GM18499 (cell line): ENCODE data around the gene MINK1.
"Not testable (repeated sequence)": the region's sequence is repeated elsewhere in the genome, so short reads cannot be mapped to it uniquely, and the experiment has no call there.

Experiments
- ATAC-seq: cut with Tn5 transposase; IDR thresholded peaks from one replicate; pipeline ENCODE4 v1.9.1; 2021; ENCODE audit warnings: moderate number of reproducible peaks; ENCODE audit not compliant: insufficient read depth, unreplicated experiment

MINK1 gene

GRCh38 chr17:4896332-4897197 is 63.4 kb downstream of the MINK1 start:
- ATAC-seq = no peak

- no peak for ATAC-seq
Observed at GRCh38 chr17:4897198-4897687, 64.1 kb downstream of the MINK1 start.

- ATAC-seq = no peak
Observed at GRCh38 chr17:4897785-4898184, 64.6 kb downstream of the MINK1 start.

DNA sequence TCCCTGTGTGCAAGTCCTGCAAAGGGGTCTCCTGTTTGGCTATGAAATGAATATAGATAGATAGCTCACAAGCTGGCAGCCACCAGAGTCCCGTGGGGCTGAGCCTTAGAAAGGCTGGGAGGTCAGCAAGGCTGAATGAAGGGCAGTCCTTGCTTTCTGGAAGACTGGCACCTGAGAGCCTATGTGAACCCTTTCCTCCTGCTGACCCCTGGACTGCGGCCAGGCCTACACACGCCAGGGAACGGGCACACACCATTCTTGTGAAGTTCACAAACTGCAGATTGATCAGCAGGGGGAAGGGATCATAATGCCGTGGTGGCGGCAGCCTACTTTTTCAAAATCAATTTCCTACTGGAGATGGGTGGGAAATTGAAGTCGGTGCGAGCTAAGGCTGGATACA is 65.2 kb downstream of the MINK1 start:
- no peak for ATAC-seq

DNA sequence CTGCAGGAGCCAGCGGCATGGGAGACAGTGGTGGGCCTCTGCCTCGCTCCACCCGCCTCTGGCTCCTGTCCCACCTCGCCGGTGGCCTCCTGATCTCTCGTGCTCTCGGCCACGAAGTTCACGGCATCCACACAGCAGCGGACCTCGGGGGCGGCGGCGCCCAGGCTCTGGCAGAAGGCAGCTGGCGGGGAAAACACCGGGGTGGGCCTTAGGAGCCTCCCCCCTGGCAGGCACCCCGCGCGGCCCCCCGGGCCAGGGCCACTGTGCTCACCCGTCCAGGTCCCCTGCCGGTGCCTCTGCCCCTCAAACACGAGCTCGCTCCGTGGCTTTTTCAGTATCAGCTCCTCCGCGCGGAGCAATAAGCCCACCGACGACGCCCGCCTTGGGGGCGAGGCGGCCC is 65.8 kb downstream of the MINK1 start:
- ATAC-seq = no peak

DNA sequence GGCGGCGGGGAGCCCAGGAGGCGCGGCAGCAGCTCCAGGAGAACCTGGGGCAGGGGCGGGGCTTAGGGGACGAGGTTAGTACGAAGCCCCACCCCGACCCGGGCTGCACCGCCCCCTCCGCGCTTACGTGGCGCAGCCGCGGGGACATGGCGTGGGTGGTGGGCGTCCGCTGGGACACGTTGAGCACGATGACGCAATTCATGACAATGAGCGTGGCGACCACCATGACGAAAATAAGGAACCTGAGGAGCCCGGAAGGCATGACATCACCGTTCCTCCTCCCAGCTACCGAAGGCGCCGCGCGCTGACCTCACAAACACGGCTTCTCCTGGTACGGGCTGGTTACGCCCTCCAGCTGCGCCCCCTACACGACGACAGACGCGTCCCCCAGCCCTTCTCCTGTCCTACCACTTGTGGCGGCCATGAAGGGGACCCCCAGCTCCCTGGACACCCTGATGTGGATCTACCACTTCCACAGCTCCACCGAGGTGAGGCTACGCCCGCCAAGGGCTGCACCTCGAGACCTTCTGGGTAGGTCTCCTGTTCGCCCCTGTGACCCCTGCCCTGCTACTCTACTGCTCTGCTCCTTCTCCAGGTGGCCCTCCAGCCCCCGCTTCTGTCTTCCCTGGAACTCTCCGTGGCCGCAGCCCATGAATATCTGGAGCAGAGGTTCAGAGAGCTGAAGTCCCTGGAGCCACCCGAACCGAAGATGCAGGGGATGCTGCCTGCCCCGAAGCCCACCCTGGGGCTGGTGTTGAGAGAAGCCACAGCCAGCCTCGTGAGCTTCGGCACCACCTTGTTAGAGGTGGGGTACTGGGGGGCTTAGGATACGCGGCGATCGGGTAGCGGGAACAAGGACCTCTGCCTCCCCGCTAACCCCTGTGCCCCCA is 66.4 kb downstream of the MINK1 start, which contains the start of gene C17orf107:
Gene C17orf107, plus strand, starts transcription at position 196 of the 890 bp plus-strand sequence. Its CDS starts 227 bp downstream, at position 423.
- no peak for ATAC-seq

- no peak for ATAC-seq
Observed at GRCh38 chr17:4900231-4901107, 67.3 kb downstream of the MINK1 start.

- ATAC-seq = no peak
Observed at GRCh38 chr17:4901108-4901647, 68.0 kb downstream of the MINK1 start.

GRCh38 chr17:4901648-4902344 is 68.7 kb downstream of the MINK1 start:
- ATAC-seq = no peak

DNA sequence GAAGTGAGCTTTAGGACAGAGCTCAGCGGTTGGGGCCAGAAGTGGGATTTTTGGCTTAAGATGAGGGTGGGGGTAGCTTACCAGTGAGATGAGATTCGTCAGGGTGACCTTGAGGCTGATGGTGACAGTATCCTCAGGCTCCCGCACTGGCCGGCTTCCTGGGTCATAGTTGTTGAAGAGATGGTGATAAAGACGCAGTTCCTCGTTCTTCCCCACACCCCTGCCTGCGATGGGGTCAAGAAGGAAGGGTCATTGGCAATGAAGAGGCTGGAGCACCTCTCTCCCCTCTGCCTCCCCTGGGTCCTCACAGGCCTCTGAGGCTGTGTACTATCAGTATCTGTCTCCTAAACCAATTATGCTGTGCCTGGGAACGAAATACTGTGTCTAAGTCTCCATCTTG is 69.4 kb downstream of the MINK1 start:
- no peak for ATAC-seq

GRCh38 chr17:4903051-4903818 is 70.1 kb downstream of the MINK1 start, which contains the start of gene CHRNE:
Gene CHRNE (minus strand): TSS chr17:4903098. CDS start chr17:4903063, 35 bp downstream.
- ATAC-seq = no peak

DNA sequence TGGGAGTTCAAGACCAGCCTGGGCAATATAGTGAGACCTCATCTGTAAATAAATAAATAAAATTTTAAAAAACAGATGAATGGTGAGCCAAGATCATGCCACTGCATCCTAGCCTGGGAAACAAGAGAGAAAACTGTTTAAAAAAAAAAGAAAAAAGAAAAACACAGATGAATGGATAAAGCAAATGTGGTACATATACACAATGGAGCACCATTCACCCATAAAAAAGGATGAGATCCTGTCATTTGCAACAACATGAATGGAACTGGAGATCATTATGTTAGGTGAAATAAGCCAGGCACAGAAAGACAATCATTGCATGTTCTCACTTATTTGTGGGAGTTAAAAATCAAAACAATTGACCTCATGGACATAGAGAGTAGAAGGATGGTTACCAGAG is 73.5 kb downstream of the MINK1 start:
- ATAC-seq = not testable (repeated sequence)

- ATAC-seq = no peak
Observed at GRCh38 chr17:4908301-4908700, 75.2 kb downstream of the MINK1 start.

DNA sequence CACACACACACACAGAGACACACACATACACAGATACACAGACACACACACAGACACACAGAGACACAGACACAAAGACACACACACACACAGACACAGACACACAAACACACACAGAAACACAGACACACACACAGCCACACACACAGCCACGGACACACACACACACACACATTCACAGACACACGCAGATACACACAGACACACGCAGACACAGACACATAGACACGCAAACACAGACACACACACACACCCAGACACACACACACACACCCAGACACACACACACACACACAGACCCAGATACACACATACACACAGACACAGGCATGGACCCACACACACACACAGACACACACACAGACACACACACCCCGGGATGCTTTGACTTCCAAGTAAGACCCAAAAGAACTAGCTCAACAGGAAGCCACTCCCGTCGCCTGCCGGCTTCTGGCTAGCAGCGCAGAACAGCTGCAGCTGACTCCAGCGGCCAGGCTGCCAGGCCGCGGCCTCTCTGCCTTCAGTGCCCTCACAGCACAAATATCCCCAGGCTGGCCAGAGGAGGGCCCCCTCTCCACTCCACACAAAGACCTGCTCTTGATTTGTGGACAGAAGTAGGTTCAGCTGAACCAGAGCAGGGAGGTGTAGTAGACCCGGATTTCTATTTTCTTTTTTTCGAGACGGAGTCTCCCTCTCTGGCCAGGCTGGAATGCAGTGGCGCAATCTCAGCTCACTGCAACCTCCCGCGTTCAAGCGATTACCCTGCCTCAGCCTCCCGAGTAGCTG is 75.8 kb downstream of the MINK1 start:
- no peak for ATAC-seq

GRCh38 chr17:4913994-4914393 is 80.9 kb downstream of the MINK1 start:
- ATAC-seq = no peak

GRCh38 chr17:4914551-4914950 is 81.4 kb downstream of the MINK1 start:
- ATAC-seq = not testable (repeated sequence)

GRCh38 chr17:4919511-4920047 is 86.4 kb downstream of the MINK1 start:
- no peak for ATAC-seq
